GM19043 (cell line): ENCODE measurements around the gene COL28A1.
A peak's percentile ranks its signal among the peaks of the same experiment; 100 is the strongest.

ENCODE experiments used
- ATAC-seq: cut with Tn5 transposase; IDR thresholded peaks from one replicate; pipeline ENCODE4 v1.9.1; 2021; ENCODE audit warnings: low read depth; ENCODE audit not compliant: unreplicated experiment

Gene COL28A1

DNA sequence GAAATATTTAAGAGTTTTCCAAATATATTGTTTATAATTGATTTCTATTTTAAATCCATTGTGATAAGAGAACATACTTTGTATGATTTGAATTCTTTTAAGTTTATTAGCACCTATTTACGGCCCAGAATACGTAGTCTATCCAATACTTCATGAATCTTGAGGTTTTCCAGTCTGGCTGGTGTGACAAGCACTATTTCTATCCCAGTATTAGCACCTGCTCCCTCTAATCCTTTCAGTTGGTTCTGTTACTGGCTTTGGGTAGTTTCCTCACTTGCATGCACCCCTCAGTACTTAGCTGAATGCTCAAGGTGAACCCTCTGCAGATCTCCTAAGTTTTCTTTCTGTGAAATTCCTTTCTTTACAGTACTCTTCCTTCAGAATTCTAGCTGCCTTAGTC, 186.5 kb downstream of the COL28A1 start:
- ATAC-seq, result no peak

DNA sequence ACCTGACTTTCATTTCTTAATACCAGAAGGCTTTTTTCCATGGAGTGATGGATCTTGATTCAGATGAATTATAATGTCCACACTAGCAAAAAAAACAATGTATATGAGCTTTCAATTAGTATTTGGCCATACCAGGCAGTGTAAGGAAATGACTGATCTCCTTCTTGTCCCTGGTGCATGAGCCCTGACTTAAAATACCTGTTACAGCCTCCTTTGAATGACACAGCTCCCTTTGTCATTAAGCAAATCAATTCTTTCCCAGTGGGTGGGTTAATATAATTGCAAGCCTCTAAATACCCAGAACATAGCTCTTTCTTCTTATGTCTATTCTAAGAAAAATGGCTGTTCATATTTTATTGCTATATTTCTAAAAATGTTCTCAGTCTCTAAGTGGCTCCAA, 188.6 kb downstream of the COL28A1 start:
- no peak for ATAC-seq

DNA sequence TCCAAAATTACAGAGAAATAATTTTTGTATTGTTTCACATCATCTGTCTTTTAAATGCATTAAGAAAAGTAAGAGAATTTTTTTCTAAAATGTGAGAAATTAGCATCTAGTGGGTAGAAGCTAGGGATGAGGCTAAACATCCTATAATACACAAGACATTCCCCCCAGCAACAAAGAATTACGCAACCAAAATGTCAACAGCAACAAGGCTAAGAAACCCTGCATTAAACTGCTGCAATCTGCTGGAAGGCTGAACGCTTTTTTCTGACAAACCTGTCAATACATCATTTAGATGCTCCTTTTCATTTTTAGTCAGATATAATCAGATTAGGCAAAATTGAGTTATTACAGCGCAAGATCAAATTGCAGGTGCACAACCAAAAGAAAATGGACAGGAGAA, 191.1 kb downstream of the COL28A1 start:
- no peak for ATAC-seq

DNA sequence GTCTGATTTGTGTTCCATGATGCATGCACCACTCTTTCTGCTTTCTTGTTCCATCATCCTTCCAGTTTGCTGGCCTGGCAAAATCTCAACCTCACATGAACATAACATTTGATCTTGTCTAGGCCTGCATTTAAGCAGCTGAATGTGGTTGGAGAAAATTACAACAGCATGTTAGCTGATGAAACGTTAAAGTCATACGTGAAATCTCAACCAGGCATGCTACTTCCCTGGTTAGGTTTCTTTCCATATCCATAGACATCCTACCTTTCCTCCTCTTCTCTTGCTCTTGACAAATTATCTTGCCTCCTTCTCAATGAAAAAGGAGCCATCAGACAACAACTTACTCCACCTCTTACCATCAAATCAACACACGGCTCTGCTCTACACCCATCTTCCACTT, 199.8 kb downstream of the COL28A1 start:
- no peak for ATAC-seq

DNA sequence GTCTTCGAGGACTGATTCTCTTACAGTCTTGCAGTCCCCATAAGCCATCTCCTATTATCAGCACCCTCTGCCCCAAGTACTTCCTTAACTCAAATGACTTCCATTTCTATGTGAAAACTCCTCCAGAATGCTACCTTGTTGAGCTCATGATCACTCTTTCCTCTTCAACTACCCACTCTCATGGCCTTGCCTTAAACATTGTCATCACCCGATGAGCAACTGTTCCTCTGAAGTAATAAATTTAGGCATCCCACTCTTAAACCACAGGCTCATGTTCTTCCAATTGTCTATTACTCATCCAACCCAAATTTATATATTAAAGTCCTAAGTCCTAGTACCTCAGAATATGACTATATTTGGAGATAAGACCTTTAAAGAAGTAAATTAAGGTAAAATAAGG, 200.5 kb downstream of the COL28A1 start:
- no peak for ATAC-seq

DNA sequence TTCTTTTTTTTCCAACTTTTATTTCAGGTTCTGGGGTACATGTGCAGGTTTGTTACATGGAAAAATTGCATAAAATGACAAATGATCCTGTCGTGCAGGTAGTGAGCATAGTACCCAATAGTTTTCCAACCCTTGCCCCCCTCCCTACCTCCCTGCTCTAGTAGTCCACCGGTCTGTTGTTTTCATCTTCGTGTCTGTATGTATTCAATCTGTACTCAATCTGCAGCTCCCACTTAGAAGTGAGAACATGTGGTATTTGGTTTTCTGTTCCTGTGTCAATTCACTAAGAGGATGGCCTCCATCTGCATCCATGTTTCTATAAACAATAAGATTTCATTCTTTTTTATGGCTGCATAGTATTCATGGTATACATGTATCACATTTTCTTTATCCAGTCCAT, 202.1 kb downstream of the COL28A1 start:
- ATAC-seq, result no peak

DNA sequence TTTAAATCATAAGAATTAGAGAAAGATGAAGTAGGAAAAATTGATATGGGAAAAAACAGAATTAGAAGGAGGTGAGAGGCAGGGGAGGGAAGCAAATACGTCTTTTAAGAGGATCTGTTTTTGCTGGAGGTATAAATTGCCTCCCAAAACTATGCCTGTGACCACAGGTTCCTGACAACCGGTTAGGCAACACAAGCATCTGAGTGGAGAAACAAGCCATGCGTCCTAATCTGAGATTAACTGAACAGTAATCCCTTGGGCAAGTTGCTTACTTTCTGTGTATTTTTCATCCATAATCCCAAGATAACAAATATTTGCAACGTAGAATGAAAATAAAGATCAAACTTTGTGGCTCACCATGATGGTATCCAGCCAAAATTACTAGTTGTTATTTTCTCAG, 204.2 kb downstream of the COL28A1 start:
- no peak for ATAC-seq

DNA sequence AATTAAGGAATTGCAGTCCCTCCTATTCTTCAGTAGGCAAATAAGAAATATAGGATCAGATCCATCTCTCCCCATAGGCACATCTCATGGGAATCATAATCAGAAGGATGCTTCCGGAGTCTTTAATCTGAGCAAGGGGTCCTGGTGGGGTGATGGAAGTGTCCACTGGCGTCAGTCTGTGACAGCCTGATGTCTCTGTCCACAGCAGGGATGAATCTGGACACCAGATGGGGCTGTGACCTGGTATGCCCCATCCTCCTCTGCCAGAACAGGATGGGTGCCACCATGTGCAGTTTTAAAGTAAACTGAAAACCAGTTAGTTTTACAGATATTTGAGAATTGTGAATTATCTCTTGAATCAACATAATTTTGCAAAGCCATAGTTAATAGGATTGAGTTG, 204.7 kb downstream of the COL28A1 start:
- ATAC-seq, result no peak

DNA sequence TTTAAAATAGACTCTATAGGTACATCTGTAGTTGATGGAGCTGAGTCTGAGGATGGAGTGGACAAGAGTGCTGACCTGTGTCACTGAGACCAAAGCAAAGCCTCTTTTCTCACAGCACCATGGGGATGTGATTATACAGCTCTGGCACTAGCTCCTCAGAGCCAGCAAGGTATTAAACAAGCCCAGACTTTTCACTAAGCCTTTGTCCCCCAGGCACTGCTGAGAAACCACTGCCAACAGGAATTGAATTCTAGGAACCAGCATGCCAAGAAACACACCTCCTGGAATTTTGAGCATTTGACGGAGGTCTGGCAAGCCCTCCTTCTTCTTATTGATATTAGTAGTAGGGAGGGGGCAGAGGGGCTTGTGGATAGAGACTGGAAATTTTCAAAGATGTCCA, 206.3 kb downstream of the COL28A1 start:
- ATAC-seq, result no peak

DNA sequence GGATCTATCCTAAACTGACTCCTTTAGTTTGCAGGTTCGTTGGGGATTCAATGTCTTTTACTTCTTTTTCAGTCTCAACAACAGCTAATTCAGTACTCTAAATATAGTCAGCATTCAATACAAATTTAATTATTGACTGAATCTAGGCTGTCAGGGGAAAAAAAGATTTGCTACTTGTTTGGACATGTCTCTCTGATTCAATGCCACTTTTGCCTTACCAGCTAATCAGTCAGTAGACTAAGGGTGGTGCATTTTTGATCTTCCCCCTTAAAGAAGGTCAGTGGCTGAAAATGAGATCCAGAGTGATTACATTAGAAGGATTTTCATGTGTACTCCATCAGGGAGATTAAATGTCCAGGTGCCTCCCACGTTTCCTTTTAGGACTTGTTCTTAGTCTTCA, 208.2 kb downstream of the COL28A1 start:
- ATAC-seq, result no peak

DNA sequence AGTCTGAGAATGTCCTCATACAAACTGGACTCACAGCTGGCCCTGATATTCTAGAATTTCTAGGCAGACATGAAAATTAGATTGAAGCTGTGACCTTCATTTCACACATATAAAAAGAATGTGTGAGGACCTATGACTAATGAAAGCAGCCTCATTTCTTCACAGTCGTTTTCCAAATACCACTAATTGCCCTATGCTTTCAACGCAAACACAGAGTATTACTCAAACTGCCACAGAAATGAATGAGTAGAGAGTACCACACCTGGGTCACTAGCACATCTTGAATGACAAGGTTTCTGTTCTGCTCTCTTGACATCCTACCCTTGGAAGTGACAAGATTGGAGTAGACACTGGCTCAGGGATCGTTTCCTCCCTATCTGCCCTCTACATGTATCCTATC, 211.0 kb downstream of the COL28A1 start:
- ATAC-seq, result no peak

DNA sequence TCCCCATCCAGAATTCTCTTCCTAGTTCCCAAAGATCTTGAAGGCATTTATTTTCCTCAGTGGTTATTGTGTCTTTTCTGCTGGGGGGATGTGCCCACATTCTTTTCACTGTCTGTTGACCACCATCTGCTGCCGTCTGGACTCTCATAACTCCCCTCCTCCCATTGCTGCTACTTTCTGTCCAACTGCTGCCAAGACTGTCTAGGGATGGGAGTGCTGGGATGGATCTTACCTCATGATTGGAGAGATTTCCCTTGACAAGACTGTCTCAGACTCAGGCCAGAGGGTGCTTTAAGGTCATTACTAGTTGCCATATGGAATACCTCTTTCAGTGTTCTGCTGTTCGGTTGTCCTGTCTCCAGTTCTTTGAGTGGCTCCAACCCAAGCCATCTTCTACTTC, 211.8 kb downstream of the COL28A1 start:
- ATAC-seq, result no peak

DNA sequence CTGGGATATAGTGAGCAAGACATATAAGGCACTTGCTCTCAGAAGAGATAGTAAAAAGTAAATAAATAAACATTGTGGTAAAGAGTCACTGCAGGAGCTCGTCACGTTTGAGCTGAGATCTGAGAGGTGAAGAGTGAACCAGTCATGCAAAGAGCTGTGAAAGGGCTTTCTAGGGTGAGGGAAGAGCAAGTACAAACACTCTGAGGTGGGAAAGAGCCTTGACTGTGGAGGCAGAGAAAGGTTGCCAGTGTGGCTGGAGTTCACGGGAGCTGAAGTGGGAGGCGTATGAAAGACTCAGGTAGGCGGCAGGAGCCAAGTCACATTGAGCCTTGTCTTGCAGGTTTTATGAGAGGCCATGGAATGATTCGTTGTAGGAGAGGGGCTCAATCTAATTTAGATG, 212.3 kb downstream of the COL28A1 start:
- ATAC-seq, result peak; percentile 73

DNA sequence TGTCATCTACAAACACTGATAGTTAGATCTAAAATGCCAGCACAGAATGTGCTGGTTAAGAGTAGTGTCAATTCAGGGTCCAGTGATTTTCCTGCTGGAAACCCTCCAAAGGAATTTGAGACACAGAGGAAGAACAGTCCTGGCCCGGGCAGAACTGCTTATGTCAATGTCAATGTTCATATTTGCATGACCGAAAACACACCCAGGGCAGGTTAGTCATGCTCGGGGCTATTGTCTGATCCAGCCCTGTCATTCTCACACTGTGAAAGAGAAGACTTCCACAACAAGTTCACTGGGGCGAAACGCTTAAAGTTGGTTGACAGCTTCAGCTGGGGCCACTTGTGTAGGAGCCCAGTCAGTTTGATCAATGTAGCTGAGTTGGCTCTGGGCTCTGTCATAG, 214.0 kb downstream of the COL28A1 start:
- peak; percentile 92 for ATAC-seq

DNA sequence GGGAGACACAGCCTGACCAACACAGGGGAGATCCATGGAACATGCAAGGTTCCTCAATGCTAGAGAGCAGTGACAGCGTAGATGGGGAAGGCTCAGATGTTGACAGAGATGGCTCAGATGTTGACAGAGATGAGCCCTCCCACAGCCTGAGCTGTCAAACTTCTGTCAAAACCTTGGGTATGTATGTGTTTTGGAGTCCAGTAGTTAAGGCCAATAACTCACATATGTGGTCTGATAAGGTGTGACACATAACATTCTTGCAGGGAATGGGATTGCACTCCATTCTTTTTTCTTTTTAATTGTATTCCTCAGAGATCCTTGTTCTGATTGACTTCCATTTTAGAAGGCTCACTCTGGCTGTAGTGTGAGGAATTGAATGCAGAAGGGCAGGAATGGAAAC, 217.1 kb downstream of the COL28A1 start:
- ATAC-seq, result no peak

DNA sequence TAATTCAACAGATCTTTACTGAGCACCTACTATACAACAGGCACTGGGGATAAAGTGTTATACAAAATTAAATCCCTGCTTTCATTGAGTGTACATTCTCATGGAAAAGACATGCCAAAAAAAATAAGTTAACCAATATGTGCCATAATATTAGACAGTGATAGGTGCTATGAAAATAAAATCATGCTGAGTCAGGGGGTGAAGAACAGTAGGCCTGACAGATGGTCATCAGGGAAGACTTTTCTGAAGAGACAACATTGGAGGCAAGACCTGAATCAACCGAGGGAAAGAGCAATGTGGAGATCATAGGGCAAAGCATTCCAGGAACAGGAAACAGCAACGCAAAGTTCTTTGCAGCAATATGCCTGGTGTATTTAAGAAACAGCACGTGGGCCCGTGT, 217.8 kb downstream of the COL28A1 start:
- ATAC-seq, result no peak

DNA sequence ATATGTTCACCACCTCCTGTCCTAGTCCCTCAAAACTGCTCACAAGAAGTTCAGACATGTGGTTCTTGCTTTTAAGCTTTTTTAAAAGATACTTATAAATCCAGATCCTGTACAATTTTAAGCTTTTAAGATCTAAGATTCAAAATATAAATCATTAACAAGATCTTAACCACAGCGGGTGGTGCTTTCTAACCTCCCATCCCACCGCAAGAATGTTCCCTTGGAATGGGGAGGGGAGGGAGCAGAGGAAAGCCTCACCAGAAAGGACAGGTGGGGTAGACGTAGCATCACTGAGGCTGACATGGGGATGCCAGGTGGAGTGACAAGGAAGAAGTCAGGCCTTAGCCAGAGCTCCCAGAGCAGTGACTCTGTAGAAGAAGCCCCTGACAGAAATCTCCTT, 219.8 kb downstream of the COL28A1 start:
- ATAC-seq, result no peak

DNA sequence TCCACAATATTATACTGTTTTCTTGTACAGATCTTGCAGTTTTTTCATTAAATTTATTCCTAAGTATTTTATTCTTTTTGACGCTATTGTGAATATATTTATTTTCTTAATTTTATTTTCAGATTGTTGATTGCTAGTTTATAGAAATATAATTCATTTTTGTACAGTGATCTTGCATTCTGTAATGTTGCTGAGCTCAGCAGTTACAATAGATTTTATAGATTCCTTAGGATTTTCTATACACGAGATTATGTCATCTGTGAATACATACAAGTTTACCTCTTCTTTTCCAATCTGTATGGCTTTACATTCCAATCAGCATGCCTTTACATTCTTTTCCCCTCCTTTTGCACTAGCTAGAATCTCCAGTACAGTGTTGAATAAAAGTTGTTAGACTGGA, 223.3 kb downstream of the COL28A1 start:
- no peak for ATAC-seq

DNA sequence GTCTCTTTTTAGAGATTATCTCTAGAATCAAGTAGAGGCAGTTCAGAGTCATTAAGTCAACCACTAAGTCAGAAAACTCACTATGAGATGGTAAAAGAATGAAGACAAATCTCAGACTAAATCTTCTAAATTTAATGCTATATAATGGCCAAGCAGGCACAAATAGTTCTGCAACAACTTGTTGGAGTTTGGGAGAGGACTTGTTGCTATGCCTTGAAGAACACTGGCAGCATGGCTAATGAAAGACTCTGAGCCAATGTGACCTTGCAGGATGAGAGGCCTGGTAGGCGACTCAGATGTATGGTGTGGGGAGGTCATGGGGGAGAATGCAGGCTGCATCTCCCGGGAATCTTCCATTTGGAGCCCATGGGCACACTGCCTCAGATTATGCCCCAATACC, 224.7 kb downstream of the COL28A1 start:
- no peak for ATAC-seq

DNA sequence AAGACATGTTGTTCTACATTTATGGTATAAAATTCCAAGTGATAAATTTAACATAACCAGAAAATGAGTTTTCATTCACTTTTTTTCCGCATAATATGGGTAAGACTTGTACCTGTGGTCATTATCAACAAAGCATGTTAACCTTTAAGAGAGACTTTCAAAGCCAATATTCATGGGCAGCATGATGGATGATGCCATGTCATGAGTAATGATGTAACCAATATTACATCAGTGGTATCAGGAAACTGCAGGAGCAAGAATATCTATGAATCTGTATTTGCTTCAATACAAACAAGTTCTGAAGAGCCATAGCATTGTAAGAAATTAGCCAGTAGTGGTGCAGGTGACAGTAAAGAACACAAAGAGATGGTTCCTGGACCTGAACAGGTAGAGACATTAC, 226.5 kb downstream of the COL28A1 start:
- no peak for ATAC-seq
